GM23248 (cell line): ENCODE results near the gene ABHD17A. TPM values are rescaled to one million over a fixed set of nuclear protein-coding genes. Genes with fewer than 3 reads are reported as not detected.

Experiments
- DNase-seq: peaks from one replicate; pipeline ENCODE4 v3.0.0-alpha.2; 2015
- H2AFZ ChIP-seq: fragments of 200-600 bp; sonication (generic); 2 replicates; pipeline ENCODE4 v1.6.1; 2016; ENCODE audit warnings: antibody characterized with exemption
- H3F3A ChIP-seq: fragments of 200-600 bp; sonication (generic); 2 replicates; pipeline ENCODE4 v1.6.1; 2016; ENCODE audit warnings: mild to moderate bottlenecking, antibody characterized with exemption, mixed run types; ENCODE audit not compliant: insufficient read depth
- H3K27ac ChIP-seq: fragments of 200-600 bp; sonication (generic); 2 replicates; pipeline ENCODE4 v1.5.1; 2016; ENCODE audit warnings: mild to moderate bottlenecking
- H3K27me3 ChIP-seq: fragments of 200-600 bp; sonication (generic); replicated peaks from 2 replicates; pipeline ENCODE4 v1.6.1; 2016; ENCODE audit warnings: mild to moderate bottlenecking; ENCODE audit not compliant: insufficient read depth
- H3K36me3 ChIP-seq: fragments of 200-600 bp; sonication (generic); 2 replicates; pipeline ENCODE4 v1.6.1; 2016; ENCODE audit warnings: low read depth, mild to moderate bottlenecking
- H3K4me1 ChIP-seq: fragments of 200-600 bp; sonication (generic); 2 replicates; pipeline ENCODE4 v1.6.1; 2016; ENCODE audit warnings: mild to moderate bottlenecking; ENCODE audit not compliant: insufficient read depth
- H3K4me2 ChIP-seq: fragments of 200-600 bp; sonication (generic); one replicate; pipeline ENCODE4 v1.6.1; 2016; ENCODE audit warnings: mild to moderate bottlenecking; ENCODE audit not compliant: unreplicated experiment
- H3K4me3 ChIP-seq: fragments of 200-600 bp; sonication (generic); 2 replicates; pipeline ENCODE4 v1.5.1; 2016; ENCODE audit warnings: mild to moderate bottlenecking
- H3K79me2 ChIP-seq: fragments of 200-600 bp; sonication (generic); 2 replicates; pipeline ENCODE4 v1.6.1; 2016; ENCODE audit warnings: mild to moderate bottlenecking; ENCODE audit not compliant: insufficient read depth
- H3K9ac ChIP-seq: fragments of 200-600 bp; sonication (generic); 2 replicates; pipeline ENCODE4 v1.6.1; 2016; ENCODE audit warnings: mild to moderate bottlenecking
- H3K9me2 ChIP-seq: fragments of 200-600 bp; sonication (generic); 2 replicates; pipeline ENCODE4 v1.6.1; 2016; ENCODE audit warnings: mixed run types, mild to moderate bottlenecking, moderate library complexity; ENCODE audit not compliant: insufficient read depth
- H3K9me3 ChIP-seq: fragments of 200-600 bp; sonication (generic); one replicate; pipeline ENCODE4 v1.6.1; 2017; ENCODE audit warnings: low read depth
- H4K20me1 ChIP-seq: fragments of 200-600 bp; sonication (generic); 2 replicates; pipeline ENCODE4 v1.6.0; 2016; ENCODE audit not compliant: insufficient read depth
- EZH2 ChIP-seq: fragments of 200-600 bp; sonication (generic); IDR thresholded peaks from 2 replicates; pipeline ENCODE4 v1.6.1; 2018; ENCODE audit warnings: antibody characterized with exemption, mild to moderate bottlenecking; ENCODE audit not compliant: insufficient read depth, poor library complexity, severe bottlenecking
- EZH2phosphoT487 ChIP-seq: fragments of 200-600 bp; sonication (generic); IDR thresholded peaks from 2 replicates; pipeline ENCODE4 v1.6.1; 2018; ENCODE audit warnings: antibody characterized with exemption, moderate library complexity, mild to moderate bottlenecking, low read depth; ENCODE audit not compliant: insufficient read depth
- WGBS, 2 experiments: methylation state at CpG; one replicate each; pipeline ENCODE4 v1.1.6; 2015 to 2017; ENCODE audit warnings: low lambda C conversion rate in 2 of 2, low coverage in 1 of 2; ENCODE audit errors: missing lambda C conversion rate in 2 of 2; 5-methylcytosine and 5-hydroxymethylcytosine counted together
- in situ Hi-C: fragments of 300-500 bp; cut with MboI; formaldehyde crosslinking; loops from 2 replicates; pipeline ENCODE4 v1.15.0; 2020
- polyA plus RNA-seq: library from polyadenylated mRNA; unstranded; fragments of >200 nt; fragmentation: Nextera tagmentation; extraction: Ambion mirVana; gene quantifications from 2 replicates; pipeline ENCODE4 v1.2.1, GENCODE V29; 2016
- total RNA-seq: library from RNA; depleted of rRNA; stranded (reverse); fragments of >200 nt; shearing (Covaris generic); gene quantifications from 2 replicates; pipeline ENCODE4 v1.2.3, GENCODE V29; 2014

Gene ABHD17A
- total and polyA plus RNA-seq, 2 experiments from 2014 or later: 37.6 to 157 TPM

GRCh38 chr19:1841209-1841924 is 43.9 kb downstream of the ABHD17A start:
- Histone ChIP-seq H3K9me3 (no peaks in the 10 kb centered on the region), H3K36me3 (no peaks in the 10 kb centered on the region), H2AFZ (no peak overlapping the region), H3K79me2 (peaks cover 100% of the 10 kb centered on the region), H4K20me1 (no peaks in the 10 kb centered on the region), H3F3A (no peaks in the 10 kb centered on the region), H3K4me3 (no peak overlapping the region), H3K27ac (no peak overlapping the region), H3K9ac (no peak overlapping the region), H3K4me2 (no peak overlapping the region), H3K4me1 (peaks cover under 1% of the 10 kb centered on the region; the same call in 1 of the 2 replicates), H3K9me2 (no peaks in the 10 kb centered on the region), H3K27me3 (no peaks in the 10 kb centered on the region)
- in situ Hi-C loops: no loop called here
- no peak for TF ChIP-seq EZH2phosphoT487
- WGBS, 2 experiments: 84 to 85% methylated on average over 29 to 35 of the region's 35 CpGs
- DNase-seq: no peak

- Histone ChIP-seq H3K9ac (no peak overlapping the region), H4K20me1 (no peaks in the 10 kb centered on the region)
Observed at GRCh38 chr19:1840541-1841115, 44.7 kb downstream of the ABHD17A start.

GRCh38 chr19:1839658-1840540 is 45.4 kb downstream of the ABHD17A start:
- Histone ChIP-seq H3K9me2 (no peaks in the 10 kb centered on the region), H3K4me3 (no peak overlapping the region), H3F3A (no peaks in the 10 kb centered on the region), H3K9me3 (no peaks in the 10 kb centered on the region), H3K79me2 (peaks cover 100% of the 10 kb centered on the region), H2AFZ (no peak overlapping the region), H3K36me3 (no peaks in the 10 kb centered on the region), H3K9ac (no peak overlapping the region), H4K20me1 (no peaks in the 10 kb centered on the region), H3K27ac (no peak overlapping the region), H3K4me1 (no peaks in the 10 kb centered on the region), H3K27me3 (no peaks in the 10 kb centered on the region), H3K4me2 (no peak overlapping the region)
- WGBS, 2 experiments: 77 to 79% methylated on average over 25 of the region's 25 CpGs
- TF ChIP-seq EZH2 (no peak), EZH2phosphoT487 (no peak)
- no peak for DNase-seq
- in situ Hi-C loops: no loop called here

More at GRCh38 chr19:1840541-1841115, 44.7 kb downstream of the ABHD17A start:
- H3K79me2 ChIP-seq: peaks cover 100% of the 10 kb centered on the region
- WGBS, 2 experiments: 85 to 86% methylated on average over 19 to 22 of the region's 22 CpGs
- no peak for TF ChIP-seq EZH2
- TF ChIP-seq EZH2phosphoT487: no peak
- H3K36me3 ChIP-seq: no peaks in the 10 kb centered on the region
- no peak overlapping the region for H2AFZ ChIP-seq
- no peak for DNase-seq
- H3K4me2 ChIP-seq: no peak overlapping the region
- in situ Hi-C loops: no loop called here
- no peaks in the 10 kb centered on the region for H3K4me1 ChIP-seq
- no peaks in the 10 kb centered on the region for H3K9me3 ChIP-seq
- H3K27ac ChIP-seq: no peak overlapping the region
- H3F3A ChIP-seq: no peaks in the 10 kb centered on the region
- no peak overlapping the region for H3K4me3 ChIP-seq
- no peaks in the 10 kb centered on the region for H3K27me3 ChIP-seq
- no peaks in the 10 kb centered on the region for H3K9me2 ChIP-seq

- H3K27ac ChIP-seq: no peak overlapping the region
- TF ChIP-seq EZH2: no peak
- TF ChIP-seq EZH2phosphoT487: no peak
- no peak overlapping the region for H2AFZ ChIP-seq
- H3K36me3 ChIP-seq: no peaks in the 10 kb centered on the region
- in situ Hi-C loops: no loop called here
- H3K9me3 ChIP-seq: no peaks in the 10 kb centered on the region
- 41 to 44% methylated on average over 23 of the region's 23 CpGs for WGBS, 2 experiments
- H3K4me3 ChIP-seq: no peak overlapping the region
- no peaks in the 10 kb centered on the region for H3F3A ChIP-seq
- H3K9me2 ChIP-seq: no peaks in the 10 kb centered on the region
- H4K20me1 ChIP-seq: no peaks in the 10 kb centered on the region
- H3K4me2 ChIP-seq: no peak overlapping the region
- no peaks in the 10 kb centered on the region for H3K27me3 ChIP-seq
- H3K9ac ChIP-seq: no peak overlapping the region
- H3K4me1 ChIP-seq: no peaks in the 10 kb centered on the region
- DNase-seq: peak; percentile 47
- H3K79me2 ChIP-seq: peaks cover 100% of the 10 kb centered on the region
Observed at GRCh38 chr19:1837625-1838105, 47.6 kb downstream of the ABHD17A start.
